ACHN (cell line): ENCODE results near the gene OCA2.
"Not testable (repeated sequence)": the region's sequence is repeated elsewhere in the genome, so short reads cannot be mapped to it uniquely, and the experiment has no call there.

Source experiments
- DNase-seq: peaks from one replicate; pipeline ENCODE4 v3.0.0-alpha.2; 2015
- in situ Hi-C: cut with HindIII; loops from 2 replicates; pipeline ENCODE4 v1.10.0; 2017; ENCODE audit warnings: low sequenced_read_pairs, low pct_ligation_motif_present, low pct_unique_long_range_greater_than_20kb

The OCA2 gene

GRCh38 chr15:28122038-28122949 lies 23.2 kb upstream of the OCA2 start:
- no peak for DNase-seq
- in situ Hi-C loops, result no loop called here

GRCh38 chr15:28121577-28121976 lies 22.5 kb upstream of the OCA2 start:
- in situ Hi-C loops, DNase-seq: not testable (repeated sequence)

- in situ Hi-C loops, result no loop called here
- DNase-seq, result no peak
Measured at GRCh38 chr15:28120359-28120640, 21.2 kb upstream of the OCA2 start.

- in situ Hi-C loops, result no loop called here
Measured at GRCh38 chr15:28118531-28118930, 19.4 kb upstream of the OCA2 start.

GRCh38 chr15:28118083-28118482 lies 19.0 kb upstream of the OCA2 start:
- no peak for DNase-seq
- in situ Hi-C loops, result no loop called here

More at GRCh38 chr15:28118531-28118930, 19.4 kb upstream of the OCA2 start:
- no peak for DNase-seq

- no peak for DNase-seq
- in situ Hi-C loops, result no loop called here
Measured at GRCh38 chr15:28117432-28117990, 18.4 kb upstream of the OCA2 start.

- DNase-seq, result no peak
- in situ Hi-C loops, result no loop called here
Measured at GRCh38 chr15:28116521-28117431, 17.7 kb upstream of the OCA2 start.

GRCh38 chr15:28115871-28116270 lies 16.8 kb upstream of the OCA2 start:
- in situ Hi-C loops, result no loop called here
- DNase-seq, result no peak

GRCh38 chr15:28114721-28115622 lies 15.9 kb upstream of the OCA2 start:
- no peak for DNase-seq
- in situ Hi-C loops, result no loop called here

- in situ Hi-C loops, result no loop called here
- DNase-seq, result no peak
Measured at GRCh38 chr15:28114114-28114455, 15.0 kb upstream of the OCA2 start.

GRCh38 chr15:28113394-28114113 lies 14.4 kb upstream of the OCA2 start:
- in situ Hi-C loops, result no loop called here
- no peak for DNase-seq

GRCh38 chr15:28112962-28113361 lies 13.8 kb upstream of the OCA2 start:
- in situ Hi-C loops, result no loop called here
- no peak for DNase-seq

- DNase-seq, result no peak
- in situ Hi-C loops, result no loop called here
Measured at GRCh38 chr15:28112101-28112760, 13.1 kb upstream of the OCA2 start.

- in situ Hi-C loops, result no loop called here
- no peak for DNase-seq
Measured at GRCh38 chr15:28111543-28111942, 12.4 kb upstream of the OCA2 start.

- in situ Hi-C loops, result no loop called here
- DNase-seq, result no peak
Measured at GRCh38 chr15:28110481-28110881, 11.4 kb upstream of the OCA2 start.

GRCh38 chr15:28109626-28110455 lies 10.7 kb upstream of the OCA2 start:
- no peak for DNase-seq

GRCh38 chr15:28107904-28108275 lies 8.8 kb upstream of the OCA2 start:
- in situ Hi-C loops, result no loop called here
- no peak for DNase-seq

More at GRCh38 chr15:28109626-28110455, 10.7 kb upstream of the OCA2 start:
- in situ Hi-C loops, result no loop called here
